H9 (cell line): Measurements from ENCODE around the gene PLA1A. TPM values are rescaled to one million over a fixed set of nuclear protein-coding genes. Genes with fewer than 3 reads are reported as not detected.
A peak's percentile ranks its signal among the peaks of the same experiment; 100 is the strongest.

Source experiments
- DNase-seq: peaks from one replicate; pipeline ENCODE4 v3.0.0-alpha.2; 2017
- H2AFZ ChIP-seq: one replicate; pipeline ENCODE4 v1.6.1; 2013; ENCODE audit warnings: mild to moderate bottlenecking, low read length, control low read depth, moderate library complexity
- H2AK5ac ChIP-seq: 2 replicates; pipeline ENCODE4 v1.6.1; 2013; ENCODE audit warnings: low read length, control low read depth, mixed read lengths; ENCODE audit not compliant: insufficient read length
- H2BK120ac ChIP-seq: one replicate; pipeline ENCODE4 v1.6.1; 2013; ENCODE audit warnings: low read depth, mild to moderate bottlenecking, low read length, control low read depth, inconsistent platforms; ENCODE audit not compliant: poor library complexity, severe bottlenecking
- H2BK12ac ChIP-seq: 2 replicates; pipeline ENCODE4 v1.6.1; 2013; ENCODE audit warnings: low read length, control low read depth, mixed read lengths, low read depth; ENCODE audit not compliant: insufficient read length
- H2BK15ac ChIP-seq: 2 replicates; pipeline ENCODE4 v1.6.1; 2013; ENCODE audit warnings: low read depth, low read length, control low read depth
- H2BK20ac ChIP-seq: one replicate; pipeline ENCODE4 v1.6.1; 2013; ENCODE audit warnings: low read depth, mild to moderate bottlenecking, low read length, control low read depth, inconsistent platforms; ENCODE audit not compliant: poor library complexity, severe bottlenecking
- H2BK5ac ChIP-seq: 2 replicates; pipeline ENCODE4 v1.6.1; 2013; ENCODE audit warnings: low read length, control low read depth, mixed read lengths; ENCODE audit not compliant: insufficient read length
- H3K14ac ChIP-seq: 2 replicates; pipeline ENCODE4 v1.6.1; 2013; ENCODE audit warnings: low read length, control low read depth; ENCODE audit not compliant: insufficient read depth
- H3K18ac ChIP-seq: 2 replicates; pipeline ENCODE4 v1.6.1; 2013; ENCODE audit warnings: low read depth, mild to moderate bottlenecking, mixed read lengths, low read length, control low read depth; ENCODE audit not compliant: insufficient read length
- H3K23ac ChIP-seq: 2 replicates; pipeline ENCODE4 v1.6.1; 2013; ENCODE audit warnings: low read length, control low read depth, mixed read lengths, low read depth; ENCODE audit not compliant: insufficient read length
- H3K23me2 ChIP-seq: 2 replicates; pipeline ENCODE4 v1.6.1; 2013; ENCODE audit warnings: low read depth, mild to moderate bottlenecking, mixed read lengths, low read length, control low read depth; ENCODE audit not compliant: insufficient read length, poor library complexity, severe bottlenecking
- H3K27ac ChIP-seq: 2 replicates; pipeline ENCODE4 v1.5.1; 2013; ENCODE audit warnings: low read length, control low read depth, mixed read lengths, low read depth; ENCODE audit not compliant: insufficient read length
- H3K27me3 ChIP-seq: 2 replicates; pipeline ENCODE4 v1.6.1; 2013; ENCODE audit warnings: low read length, control low read depth, inconsistent platforms; ENCODE audit not compliant: insufficient read depth
- H3K4ac ChIP-seq: 2 replicates; pipeline ENCODE4 v1.6.1; 2013; ENCODE audit warnings: low read depth, mild to moderate bottlenecking, control low read depth, inconsistent platforms, low read length, moderate library complexity
- H3K4me1 ChIP-seq: 2 replicates; pipeline ENCODE4 v1.6.1; 2013; ENCODE audit warnings: low read length, control low read depth, inconsistent platforms; ENCODE audit not compliant: insufficient read depth
- H3K4me2 ChIP-seq: 2 replicates; pipeline ENCODE4 v1.6.1; 2013; ENCODE audit warnings: low read length, control low read depth, mixed read lengths; ENCODE audit not compliant: insufficient read length, insufficient read depth
- H3K56ac ChIP-seq: 2 replicates; pipeline ENCODE4 v1.6.1; 2013; ENCODE audit warnings: low read depth, mild to moderate bottlenecking, mixed read lengths, low read length, control low read depth; ENCODE audit not compliant: insufficient read length
- H3K79me1 ChIP-seq: 2 replicates; pipeline ENCODE4 v1.6.1; 2013; ENCODE audit warnings: low read depth, mild to moderate bottlenecking, moderate library complexity, low read length, control low read depth, inconsistent platforms; ENCODE audit not compliant: insufficient read depth, poor library complexity, severe bottlenecking
- H3K79me2 ChIP-seq: 2 replicates; pipeline ENCODE4 v1.6.1; 2013; ENCODE audit warnings: low read length, control low read depth, inconsistent platforms; ENCODE audit not compliant: insufficient read depth
- H3K9ac ChIP-seq: 2 replicates; pipeline ENCODE4 v1.6.1; 2013; ENCODE audit warnings: low read length, control low read depth, mixed read lengths; ENCODE audit not compliant: insufficient read length; ENCODE audit errors: extremely low read depth
- H3K9me3 ChIP-seq: one replicate; pipeline ENCODE4 v1.6.1; 2013; ENCODE audit warnings: low read depth, low read length, inconsistent platforms; ENCODE audit not compliant: control insufficient read depth
- H3T11ph ChIP-seq: one replicate; pipeline ENCODE4 v1.6.1; 2013; ENCODE audit warnings: mild to moderate bottlenecking, low read length, control low read depth, inconsistent platforms
- H4K20me1 ChIP-seq: one replicate; pipeline ENCODE4 v1.6.1; 2013; ENCODE audit not compliant: control insufficient read depth, insufficient read length, insufficient read depth
- H4K5ac ChIP-seq: 2 replicates; pipeline ENCODE4 v1.6.1; 2013; ENCODE audit warnings: low read depth, mild to moderate bottlenecking, mixed read lengths, low read length, control low read depth; ENCODE audit not compliant: insufficient read length
- H4K8ac ChIP-seq: replicated peaks from 2 replicates; pipeline ENCODE4 v1.6.1; 2013; ENCODE audit warnings: low read length, control low read depth, mixed read lengths, low read depth; ENCODE audit not compliant: insufficient read length
- H4K91ac ChIP-seq: 2 replicates; pipeline ENCODE4 v1.6.1; 2013; ENCODE audit warnings: low read depth, mild to moderate bottlenecking, moderate library complexity, mixed read lengths, low read length, control low read depth; ENCODE audit not compliant: insufficient read length
- H3K27ac Mint-ChIP-seq, 3 experiments: 2 replicates in 2 of 3; 3 replicates in 1 of 3; pipeline ENCODE4 v1.8.0; 2020 to 2021; ENCODE audit warnings: mixed read lengths in 3 of 3, mild to moderate bottlenecking in 1 of 3, moderate library complexity in 1 of 3
- H3K27me3 Mint-ChIP-seq: 2 replicates; pipeline ENCODE4 v1.8.0; 2021; ENCODE audit warnings: low read depth, mild to moderate bottlenecking, moderate library complexity, mixed read lengths
- H3K36me3 Mint-ChIP-seq, 3 experiments: 2 replicates in 2 of 3; 3 replicates in 1 of 3; pipeline ENCODE4 v1.8.0; 2020 to 2021; ENCODE audit warnings: low read depth in 3 of 3, mixed read lengths in 3 of 3; ENCODE audit not compliant: insufficient read depth in 1 of 3
- H3K4me1 Mint-ChIP-seq, 2 experiments: 2 replicates each; pipeline ENCODE4 v1.8.0; 2020; ENCODE audit warnings: mixed read lengths in 2 of 2
- H3K4me3 Mint-ChIP-seq, 2 experiments: 2 replicates in 1 of 2; 3 replicates in 1 of 2; pipeline ENCODE4 v1.8.0; 2020 to 2021; ENCODE audit warnings: mild to moderate bottlenecking in 2 of 2, mixed read lengths in 2 of 2, moderate library complexity in 1 of 2
- H3K9me3 Mint-ChIP-seq, 2 experiments: 2 replicates in 1 of 2; 3 replicates in 1 of 2; pipeline ENCODE4 v1.8.0; 2020; ENCODE audit warnings: mild to moderate bottlenecking in 2 of 2, mixed read lengths in 2 of 2, moderate library complexity in 1 of 2
- WGBS: extraction: QIAGEN DNeasy Blood & Tissue Kit; methylation state at CpG from one replicate; pipeline ENCODE4 v1.1.7; 2013; ENCODE audit warnings: missing lambda C conversion rate, low lambda C conversion rate, mixed read lengths; ENCODE audit not compliant: insufficient read length; ENCODE audit errors: extremely low coverage; 5-methylcytosine and 5-hydroxymethylcytosine counted together
- total RNA-seq: library from RNA; stranded (reverse); gene quantifications from 2 replicates; pipeline ENCODE4 v1.2.1, GENCODE V29; 2021
- TF ChIP-seq, protein P1 (sequence below): fragments of 200-600 bp; sonication (generic); conservative IDR thresholded peaks from 3 replicates; pipeline ENCODE4 v1.8.0; 2021; ENCODE audit warnings: antibody characterized with exemption, mild to moderate bottlenecking

PLA1A gene
- total RNA-seq, 1 experiment from 2014 or later = not detected

- Histone ChIP-seq H2BK20ac (no peak overlapping the region), H4K8ac (peak overlapping the region; percentile 77), H2BK120ac (no peak overlapping the region), H2AK5ac (no peak overlapping the region), H3K79me1 (no peaks in the 10 kb centered on the region), H3K14ac (no peak overlapping the region), H4K5ac (no peak overlapping the region), H3K23me2 (no peaks in the 10 kb centered on the region), H3K4me1 (no peaks in the 10 kb centered on the region), H3K27ac (no peak overlapping the region), H3K4me2 (no peak overlapping the region), H2BK5ac (no peak overlapping the region), H2BK15ac (no peak overlapping the region), H3K23ac (no peak overlapping the region), H2BK12ac (no peak overlapping the region), H3K4ac (no peak overlapping the region), H4K91ac (no peak overlapping the region), H2AFZ (no peak overlapping the region), H3K27me3 (no peaks in the 10 kb centered on the region), H4K20me1 (no peaks in the 10 kb centered on the region), H3K9me3 (no peaks in the 10 kb centered on the region), H3T11ph (no peak overlapping the region), H3K9ac (no peak overlapping the region), H3K79me2 (no peaks in the 10 kb centered on the region), H3K18ac (no peak overlapping the region), H3K56ac (no peak overlapping the region)
- Mint-ChIP-seq H3K9me3 (no peaks in the 10 kb centered on the region), H3K4me1 (peaks cover 2 to 10% of the 10 kb centered on the region in 2 experiments; a peak in 1 of 4 replicates), H3K36me3 (no peaks in the 10 kb centered on the region; a peak in 1 of 7 replicates), H3K27me3 (no peaks in the 10 kb centered on the region; the same call in 1 of the 2 replicates), H3K4me3 (no peak overlapping the region), H3K27ac (peak overlapping the region in 1 of 3 experiments; percentile 14; a peak in 1 of 7 replicates)
- TF ChIP-seq, protein P1, sequence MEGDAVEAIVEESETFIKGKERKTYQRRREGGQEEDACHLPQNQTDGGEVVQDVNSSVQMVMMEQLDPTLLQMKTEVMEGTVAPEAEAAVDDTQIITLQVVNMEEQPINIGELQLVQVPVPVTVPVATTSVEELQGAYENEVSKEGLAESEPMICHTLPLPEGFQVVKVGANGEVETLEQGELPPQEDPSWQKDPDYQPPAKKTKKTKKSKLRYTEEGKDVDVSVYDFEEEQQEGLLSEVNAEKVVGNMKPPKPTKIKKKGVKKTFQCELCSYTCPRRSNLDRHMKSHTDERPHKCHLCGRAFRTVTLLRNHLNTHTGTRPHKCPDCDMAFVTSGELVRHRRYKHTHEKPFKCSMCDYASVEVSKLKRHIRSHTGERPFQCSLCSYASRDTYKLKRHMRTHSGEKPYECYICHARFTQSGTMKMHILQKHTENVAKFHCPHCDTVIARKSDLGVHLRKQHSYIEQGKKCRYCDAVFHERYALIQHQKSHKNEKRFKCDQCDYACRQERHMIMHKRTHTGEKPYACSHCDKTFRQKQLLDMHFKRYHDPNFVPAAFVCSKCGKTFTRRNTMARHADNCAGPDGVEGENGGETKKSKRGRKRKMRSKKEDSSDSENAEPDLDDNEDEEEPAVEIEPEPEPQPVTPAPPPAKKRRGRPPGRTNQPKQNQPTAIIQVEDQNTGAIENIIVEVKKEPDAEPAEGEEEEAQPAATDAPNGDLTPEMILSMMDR = no peak
- WGBS = no CpG with 5 or more reads among the region's 10 CpGs
- DNase-seq = no peak
Measured at GRCh38 chr3:119635719-119636118, 38.0 kb downstream of the PLA1A start.
